Transverse colon (tissue), 4 donors: Measurements from ENCODE around the gene PROCA1.

Experiments used
- CTCF ChIP-seq, 5 experiments: fragments of 200-600 bp in 3 of 5; fragments of 450-650 bp in 2 of 5; sonication (generic) in 3 of 5; IDR thresholded peaks; 1 replicate in 2 of 5; 2 replicates in 3 of 5; pipeline ENCODE4 v1.5.1; 2016 to 2017; ENCODE audit warnings: antibody characterized with exemption in 5 of 5, inconsistent platforms in 3 of 5, mild to moderate bottlenecking in 2 of 5, moderate library complexity in 1 of 5
- EP300 ChIP-seq: sonication (generic); formaldehyde crosslinking; IDR thresholded peaks from one replicate; pipeline ENCODE4 v1.6.1; 2017; ENCODE audit warnings: antibody characterized with exemption, low read depth
- POLR2AphosphoS5 ChIP-seq, 3 donors: sonication (generic); formaldehyde crosslinking; IDR thresholded peaks; one replicate each; pipeline ENCODE4 v1.6.1; 2016; ENCODE audit warnings: antibody characterized with exemption in 3 of 3

- TF ChIP-seq CTCF (IDR thresholded peaks at IDR 0.05) (no peak), POLR2AphosphoS5 (IDR thresholded peaks at IDR 0.05) (no peak), EP300 (no peak)
Observed at GRCh38 chr17:28715217-28715616, 3.5 kb upstream of the PROCA1 start.
